Esophagus (tissue), 2 donors: ENCODE data around the gene PDZD11. TPM values are rescaled to one million over a fixed set of nuclear protein-coding genes. Genes with fewer than 3 reads are reported as not detected.
"Not testable (repeated sequence)": the region's sequence is repeated elsewhere in the genome, so short reads cannot be mapped to it uniquely, and the experiment has no call there.

ENCODE experiments used
- H3K27ac ChIP-seq, 2 donors: one replicate each; pipeline ENCODE4 v1.5.1; 2013; ENCODE audit warnings: low read depth in 2 of 2, mild to moderate bottlenecking in 2 of 2, inconsistent platforms in 1 of 2, low read length in 1 of 2, moderate library complexity in 1 of 2
- H3K27me3 ChIP-seq, 2 donors: one replicate each; pipeline ENCODE4 v1.6.1; 2013; ENCODE audit warnings: low read length in 2 of 2, control low read depth in 1 of 2, mild to moderate bottlenecking in 1 of 2; ENCODE audit not compliant: insufficient read depth in 2 of 2, control insufficient read depth in 1 of 2
- H3K36me3 ChIP-seq, 2 donors: one replicate each; pipeline ENCODE4 v1.6.1; 2013; ENCODE audit warnings: low read length in 1 of 2; ENCODE audit not compliant: control insufficient read depth in 2 of 2, insufficient read depth in 2 of 2
- H3K4me1 ChIP-seq, 2 donors: one replicate each; pipeline ENCODE4 v1.6.1; 2013; ENCODE audit warnings: low read length in 1 of 2; ENCODE audit not compliant: control insufficient read depth in 2 of 2, insufficient read depth in 2 of 2
- H3K4me3 ChIP-seq, 2 donors: one replicate each; pipeline ENCODE4 v1.5.1; 2013; ENCODE audit warnings: low read length in 2 of 2, mild to moderate bottlenecking in 2 of 2, low read depth in 1 of 2, moderate library complexity in 1 of 2
- H3K9me3 ChIP-seq, 2 donors: one replicate each; pipeline ENCODE4 v1.6.1; 2013; ENCODE audit warnings: mild to moderate bottlenecking in 2 of 2, low read depth in 1 of 2, low read length in 1 of 2, moderate library complexity in 1 of 2; ENCODE audit not compliant: control insufficient read depth in 2 of 2, insufficient read depth in 1 of 2
- WGBS, 2 donors: extraction: QIAGEN DNeasy Blood & Tissue Kit; methylation state at CpG; one replicate each; pipeline ENCODE4 v1.1.7; 2013; 5-methylcytosine and 5-hydroxymethylcytosine counted together
- polyA plus RNA-seq, 2 donors: library from polyadenylated mRNA; stranded (reverse); fragments of 200-250 nt; gene quantifications; one replicate each; pipeline ENCODE4 v1.2.3, GENCODE V29; 2013
- donor health status: healthy with polysubstance abuse.
- donor health status: Bipolar disorder and iron deficiency.

The PDZD11 gene
- polyA plus RNA-seq, 2 donors: 54.2 to 78.0 TPM

DNA sequence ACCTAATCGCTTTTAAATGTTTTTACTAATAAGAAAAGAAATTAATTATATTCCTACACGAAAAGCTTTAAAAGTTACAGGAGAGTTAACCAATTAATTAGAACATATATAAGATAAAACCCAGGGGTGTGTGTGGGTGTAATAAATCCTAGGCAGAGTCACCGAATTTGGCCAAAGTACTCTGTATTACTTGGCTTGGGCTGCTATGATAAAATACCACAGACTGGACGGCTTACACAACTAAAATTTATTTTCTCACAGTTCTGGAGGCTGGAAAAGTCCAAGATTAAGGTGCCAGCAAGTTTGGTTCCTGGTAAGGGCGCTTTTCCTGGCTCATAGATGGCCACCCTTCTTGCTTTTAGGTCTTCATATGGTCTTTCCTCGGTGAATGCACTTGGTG is 44.8 kb downstream of the PDZD11 start:
- Histone ChIP-seq H3K36me3 (no peaks in the 10 kb centered on the region), H3K4me1 (no peaks in the 10 kb centered on the region), H3K4me3 (no peak overlapping the region), H3K27ac (no peak overlapping the region), H3K9me3 (no peaks in the 10 kb centered on the region), H3K27me3 (no peaks in the 10 kb centered on the region)
- WGBS, 2 donors: 71 to 79% methylated on average over 6 of the region's 6 CpGs

DNA sequence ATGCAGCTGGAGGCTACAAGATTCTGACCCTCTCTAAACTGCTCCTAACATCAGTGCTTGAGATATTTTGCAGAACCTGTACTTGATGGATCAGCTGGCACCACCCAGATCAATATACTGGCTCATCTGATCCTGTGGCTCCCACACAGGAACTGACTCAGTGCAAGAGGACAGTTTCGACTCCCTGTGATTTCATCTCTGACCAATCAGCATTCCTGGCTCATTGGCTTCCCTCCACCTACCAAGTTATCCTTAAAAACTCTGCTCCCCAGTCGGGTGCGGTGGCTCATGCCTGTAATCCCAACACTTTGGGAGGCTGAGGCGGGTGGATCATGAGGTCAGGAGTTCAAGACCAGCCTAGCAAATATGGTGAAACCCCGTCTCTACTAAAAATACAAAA is 46.1 kb downstream of the PDZD11 start:
- not testable (repeated sequence) for H3K4me3 ChIP-seq

DNA sequence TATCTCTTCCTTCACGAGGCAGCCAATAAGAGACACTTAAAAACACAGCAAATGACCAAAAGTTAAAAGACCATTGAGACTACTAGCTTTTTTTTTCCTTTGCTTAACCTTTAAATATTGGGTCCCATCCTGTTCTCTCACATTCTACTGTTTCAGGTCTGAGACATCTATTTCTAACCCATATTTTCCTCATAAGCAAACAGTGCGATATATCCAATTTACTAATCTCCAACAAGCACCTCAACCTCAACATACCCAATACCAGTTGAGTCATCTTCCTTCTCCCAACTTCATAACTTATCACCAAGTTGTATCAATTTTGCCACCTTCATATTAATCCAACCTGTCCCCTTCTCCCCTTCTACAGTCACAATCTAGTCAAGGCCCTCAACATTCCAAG is 48.2 kb downstream of the PDZD11 start:
- Histone ChIP-seq H3K36me3 (no peaks in the 10 kb centered on the region), H3K9me3 (no peaks in the 10 kb centered on the region), H3K4me3 (no peak overlapping the region), H3K27ac (no peak overlapping the region), H3K4me1 (no peaks in the 10 kb centered on the region), H3K27me3 (peaks cover 0 to 3% of the 10 kb centered on the region in 2 donors)
- WGBS, 2 donors: 73 to 93% methylated on average over 2 of the region's 2 CpGs

More for the DNA sequence above, 46.1 kb downstream of the PDZD11 start:
- not testable (repeated sequence) for H3K36me3 ChIP-seq, H3K4me1 ChIP-seq, H3K27me3 ChIP-seq, H3K9me3 ChIP-seq, H3K27ac ChIP-seq
- 76 to 82% methylated on average over 5 of the region's 5 CpGs for WGBS, 2 donors

DNA sequence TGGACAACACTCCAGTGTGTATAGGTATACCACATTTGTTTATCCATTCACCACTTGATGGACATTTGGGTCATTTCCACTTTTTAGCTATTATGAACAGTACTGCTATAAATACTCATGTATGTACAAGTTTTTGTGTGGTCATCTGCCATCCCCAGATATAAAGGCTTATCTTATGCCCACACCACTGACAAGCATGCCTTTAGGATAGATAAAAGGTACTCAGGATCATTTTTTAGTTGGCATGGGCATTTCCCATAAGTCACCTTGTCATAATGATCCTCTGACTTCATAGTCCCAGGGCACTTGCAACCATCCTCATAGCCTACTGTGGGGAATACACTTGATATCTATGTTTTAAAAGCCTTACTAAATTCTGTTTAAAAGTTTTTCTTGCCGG is 49.0 kb downstream of the PDZD11 start:
- no peaks in the 10 kb centered on the region for H3K4me1 ChIP-seq
- no peak overlapping the region for H3K4me3 ChIP-seq
- no peak overlapping the region for H3K27ac ChIP-seq
- 86 to 90% methylated on average over 1 of the region's 1 CpG for WGBS, 2 donors
- H3K36me3 ChIP-seq: no peaks in the 10 kb centered on the region
- peaks cover 0 to 3% of the 10 kb centered on the region in 2 donors for H3K27me3 ChIP-seq
- H3K9me3 ChIP-seq: no peaks in the 10 kb centered on the region

Other genes starting within 250 kb of the PDZD11 start
- gene AWAT2, start 240.0 kb downstream of the PDZD11 start, polyA plus RNA-seq: not detected
- not detected for gene OTUD6A, start 227.5 kb downstream of the PDZD11 start, polyA plus RNA-seq
- 10 to 100 TPM; 25.2 to 45.4 TPM for gene IGBP1, start 156.5 kb downstream of the PDZD11 start, polyA plus RNA-seq
- not detected for gene DGAT2L6, start 112.4 kb downstream of the PDZD11 start, polyA plus RNA-seq
- gene AWAT1, start 55.3 kb downstream of the PDZD11 start, polyA plus RNA-seq: not detected
- gene P2RY4, start 29.7 kb downstream of the PDZD11 start, polyA plus RNA-seq: under 1 TPM in 1 of 2 donors, not detected in 1; 0.06 TPM
- gene ARR3, start 21.6 kb downstream of the PDZD11 start, polyA plus RNA-seq: not detected
- gene RAB41, start 7.8 kb downstream of the PDZD11 start, polyA plus RNA-seq: not detected
- 1 to 10 TPM; 1.7 to 3.5 TPM for gene KIF4A, start 177 bp upstream of the PDZD11 start, polyA plus RNA-seq
- under 1 TPM; 0.28 to 0.34 TPM for gene GDPD2, start 133.4 kb upstream of the PDZD11 start, polyA plus RNA-seq
- 10 to 100 TPM; 13.8 to 19.0 TPM for gene DLG3, start 154.9 kb upstream of the PDZD11 start, polyA plus RNA-seq